ENCODE measurements around the gene SUN3. TPM values are rescaled to one million over a fixed set of nuclear protein-coding genes. Genes with fewer than 3 reads are reported as not detected.

SUN3 gene
- total RNA-seq, 1 experiment from 2014 or later: not detected

DNA sequence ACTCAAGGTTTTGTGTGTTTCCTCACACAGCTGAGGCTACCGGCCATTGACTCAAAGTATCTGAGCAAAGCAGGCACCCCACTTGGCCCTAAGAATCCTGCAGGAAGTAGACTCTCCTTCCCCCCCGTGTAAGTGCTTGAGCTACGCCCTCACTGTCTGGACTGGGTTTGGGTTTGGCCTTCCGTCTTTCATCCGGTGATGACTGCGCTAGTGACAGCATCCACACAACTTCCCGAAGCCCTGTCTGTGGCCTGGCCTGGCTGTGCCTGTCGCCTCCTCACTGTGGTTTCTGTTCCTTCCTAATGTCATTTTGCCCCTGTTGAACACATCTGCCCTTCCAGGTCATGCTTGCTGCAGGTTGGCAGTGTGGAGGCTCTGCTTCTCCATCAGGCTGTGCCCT lies 20.9 kb upstream of the SUN3 start (continued):
- TF ChIP-seq, protein P1, sequence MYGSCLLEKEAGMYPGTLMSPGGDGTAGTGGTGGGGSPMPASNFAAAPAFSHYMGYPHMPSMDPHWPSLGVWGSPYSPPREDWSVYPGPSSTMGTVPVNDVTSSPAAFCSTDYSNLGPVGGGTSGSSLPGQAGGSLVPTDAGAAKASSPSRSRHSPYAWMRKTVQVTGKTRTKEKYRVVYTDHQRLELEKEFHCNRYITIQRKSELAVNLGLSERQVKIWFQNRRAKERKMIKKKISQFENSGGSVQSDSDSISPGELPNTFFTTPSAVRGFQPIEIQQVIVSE (CRISPR knock-in tag; IDR thresholded peaks at IDR 0.05; ENCODE audit: borderline replicate concordance): no peak
- TF ChIP-seq, protein P2, sequence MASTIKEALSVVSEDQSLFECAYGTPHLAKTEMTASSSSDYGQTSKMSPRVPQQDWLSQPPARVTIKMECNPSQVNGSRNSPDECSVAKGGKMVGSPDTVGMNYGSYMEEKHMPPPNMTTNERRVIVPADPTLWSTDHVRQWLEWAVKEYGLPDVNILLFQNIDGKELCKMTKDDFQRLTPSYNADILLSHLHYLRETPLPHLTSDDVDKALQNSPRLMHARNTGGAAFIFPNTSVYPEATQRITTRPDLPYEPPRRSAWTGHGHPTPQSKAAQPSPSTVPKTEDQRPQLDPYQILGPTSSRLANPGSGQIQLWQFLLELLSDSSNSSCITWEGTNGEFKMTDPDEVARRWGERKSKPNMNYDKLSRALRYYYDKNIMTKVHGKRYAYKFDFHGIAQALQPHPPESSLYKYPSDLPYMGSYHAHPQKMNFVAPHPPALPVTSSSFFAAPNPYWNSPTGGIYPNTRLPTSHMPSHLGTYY (CRISPR knock-in tag; IDR thresholded peaks at IDR 0.05): no peak
- TF ChIP-seq ZNF232 (CRISPR knock-in tag; IDR thresholded peaks at IDR 0.05) (no peak), RELA (CRISPR knock-in tag; IDR thresholded peaks at IDR 0.05; ENCODE audit: borderline replicate concordance) (no peak), NR3C1 (CRISPR knock-in tag; conservative IDR thresholded peaks at IDR 0.05; ENCODE audit: low read depth) (no peak), CBFB (CRISPR knock-in tag; IDR thresholded peaks at IDR 0.05; ENCODE audit: low read depth) (no peak), GABPB1 (CRISPR knock-in tag; IDR thresholded peaks at IDR 0.05) (no peak), ZNF416 (CRISPR knock-in tag; IDR thresholded peaks at IDR 0.05) (no peak), HMGA2 (CRISPR knock-in tag; IDR thresholded peaks at IDR 0.05) (no peak)

DNA sequence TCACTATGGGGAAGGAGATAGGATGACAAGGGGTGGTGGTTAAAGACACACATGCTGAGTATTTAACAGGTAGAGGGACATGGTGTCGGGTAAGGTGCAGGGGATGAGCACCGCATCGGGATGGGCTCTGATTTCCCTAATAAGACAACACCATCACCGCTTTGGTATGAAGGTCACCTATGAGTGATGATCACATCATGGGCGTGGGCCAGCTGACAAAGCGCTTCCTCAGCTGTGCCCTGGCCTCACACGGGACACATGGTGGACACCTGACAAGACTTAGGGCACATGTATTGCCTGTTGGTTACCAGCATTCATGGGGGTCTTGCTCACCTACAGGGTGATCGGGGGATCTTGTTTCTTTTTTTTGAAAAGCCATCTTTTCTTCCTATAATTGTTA lies 19.2 kb upstream of the SUN3 start:
- DNase-seq (ENCODE audit: low spot score) (no peak), ATAC-seq (no peak)
- ChIA-PET CTCF (no interaction called here), POLR2A (no interaction called here)
- peaks cover 21% of the 10 kb centered on the region for H3K4me1 Mint-ChIP-seq
- H3K36me3 Mint-ChIP-seq: no peaks in the 10 kb centered on the region
- TF ChIP-seq CREM (CRISPR knock-in tag; IDR thresholded peaks at IDR 0.05) (no peak), FOXP1 (CRISPR knock-in tag; IDR thresholded peaks at IDR 0.05; ENCODE audit: borderline replicate concordance) (no peak), ZNF416 (CRISPR knock-in tag; IDR thresholded peaks at IDR 0.05) (no peak), FOXK1 (CRISPR knock-in tag; IDR thresholded peaks at IDR 0.05) (no peak), EMX1 (CRISPR knock-in tag; IDR thresholded peaks at IDR 0.05) (no peak), ZNF423 (CRISPR knock-in tag; IDR thresholded peaks at IDR 0.05) (no peak), RELA (CRISPR knock-in tag; IDR thresholded peaks at IDR 0.05; ENCODE audit: borderline replicate concordance) (no peak), TP53 (CRISPR knock-in tag; IDR thresholded peaks at IDR 0.05) (no peak), JUN (CRISPR knock-in tag; IDR thresholded peaks at IDR 0.05) (no peak), OVOL2 (CRISPR knock-in tag; IDR thresholded peaks at IDR 0.05; ENCODE audit: borderline replicate concordance) (no peak), ZNF263 (CRISPR knock-in tag; IDR thresholded peaks at IDR 0.05; ENCODE audit: low read depth) (no peak), CBFB (CRISPR knock-in tag; IDR thresholded peaks at IDR 0.05; ENCODE audit: low read depth) (no peak)
- TF ChIP-seq, protein P3, sequence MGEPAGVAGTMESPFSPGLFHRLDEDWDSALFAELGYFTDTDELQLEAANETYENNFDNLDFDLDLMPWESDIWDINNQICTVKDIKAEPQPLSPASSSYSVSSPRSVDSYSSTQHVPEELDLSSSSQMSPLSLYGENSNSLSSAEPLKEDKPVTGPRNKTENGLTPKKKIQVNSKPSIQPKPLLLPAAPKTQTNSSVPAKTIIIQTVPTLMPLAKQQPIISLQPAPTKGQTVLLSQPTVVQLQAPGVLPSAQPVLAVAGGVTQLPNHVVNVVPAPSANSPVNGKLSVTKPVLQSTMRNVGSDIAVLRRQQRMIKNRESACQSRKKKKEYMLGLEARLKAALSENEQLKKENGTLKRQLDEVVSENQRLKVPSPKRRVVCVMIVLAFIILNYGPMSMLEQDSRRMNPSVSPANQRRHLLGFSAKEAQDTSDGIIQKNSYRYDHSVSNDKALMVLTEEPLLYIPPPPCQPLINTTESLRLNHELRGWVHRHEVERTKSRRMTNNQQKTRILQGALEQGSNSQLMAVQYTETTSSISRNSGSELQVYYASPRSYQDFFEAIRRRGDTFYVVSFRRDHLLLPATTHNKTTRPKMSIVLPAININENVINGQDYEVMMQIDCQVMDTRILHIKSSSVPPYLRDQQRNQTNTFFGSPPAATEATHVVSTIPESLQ (CRISPR knock-in tag; IDR thresholded peaks at IDR 0.05): no peak
- TF ChIP-seq, protein P4, sequence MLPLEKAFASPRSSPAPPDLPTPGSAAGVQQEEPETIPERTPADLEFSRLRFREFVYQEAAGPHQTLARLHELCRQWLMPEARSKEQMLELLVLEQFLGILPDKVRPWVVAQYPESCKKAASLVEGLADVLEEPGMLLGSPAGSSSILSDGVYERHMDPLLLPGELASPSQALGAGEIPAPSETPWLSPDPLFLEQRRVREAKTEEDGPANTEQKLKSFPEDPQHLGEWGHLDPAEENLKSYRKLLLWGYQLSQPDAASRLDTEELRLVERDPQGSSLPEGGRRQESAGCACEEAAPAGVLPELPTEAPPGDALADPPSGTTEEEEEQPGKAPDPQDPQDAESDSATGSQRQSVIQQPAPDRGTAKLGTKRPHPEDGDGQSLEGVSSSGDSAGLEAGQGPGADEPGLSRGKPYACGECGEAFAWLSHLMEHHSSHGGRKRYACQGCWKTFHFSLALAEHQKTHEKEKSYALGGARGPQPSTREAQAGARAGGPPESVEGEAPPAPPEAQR (CRISPR knock-in tag; IDR thresholded peaks at IDR 0.05): no peak
- TF ChIP-seq, protein P5, sequence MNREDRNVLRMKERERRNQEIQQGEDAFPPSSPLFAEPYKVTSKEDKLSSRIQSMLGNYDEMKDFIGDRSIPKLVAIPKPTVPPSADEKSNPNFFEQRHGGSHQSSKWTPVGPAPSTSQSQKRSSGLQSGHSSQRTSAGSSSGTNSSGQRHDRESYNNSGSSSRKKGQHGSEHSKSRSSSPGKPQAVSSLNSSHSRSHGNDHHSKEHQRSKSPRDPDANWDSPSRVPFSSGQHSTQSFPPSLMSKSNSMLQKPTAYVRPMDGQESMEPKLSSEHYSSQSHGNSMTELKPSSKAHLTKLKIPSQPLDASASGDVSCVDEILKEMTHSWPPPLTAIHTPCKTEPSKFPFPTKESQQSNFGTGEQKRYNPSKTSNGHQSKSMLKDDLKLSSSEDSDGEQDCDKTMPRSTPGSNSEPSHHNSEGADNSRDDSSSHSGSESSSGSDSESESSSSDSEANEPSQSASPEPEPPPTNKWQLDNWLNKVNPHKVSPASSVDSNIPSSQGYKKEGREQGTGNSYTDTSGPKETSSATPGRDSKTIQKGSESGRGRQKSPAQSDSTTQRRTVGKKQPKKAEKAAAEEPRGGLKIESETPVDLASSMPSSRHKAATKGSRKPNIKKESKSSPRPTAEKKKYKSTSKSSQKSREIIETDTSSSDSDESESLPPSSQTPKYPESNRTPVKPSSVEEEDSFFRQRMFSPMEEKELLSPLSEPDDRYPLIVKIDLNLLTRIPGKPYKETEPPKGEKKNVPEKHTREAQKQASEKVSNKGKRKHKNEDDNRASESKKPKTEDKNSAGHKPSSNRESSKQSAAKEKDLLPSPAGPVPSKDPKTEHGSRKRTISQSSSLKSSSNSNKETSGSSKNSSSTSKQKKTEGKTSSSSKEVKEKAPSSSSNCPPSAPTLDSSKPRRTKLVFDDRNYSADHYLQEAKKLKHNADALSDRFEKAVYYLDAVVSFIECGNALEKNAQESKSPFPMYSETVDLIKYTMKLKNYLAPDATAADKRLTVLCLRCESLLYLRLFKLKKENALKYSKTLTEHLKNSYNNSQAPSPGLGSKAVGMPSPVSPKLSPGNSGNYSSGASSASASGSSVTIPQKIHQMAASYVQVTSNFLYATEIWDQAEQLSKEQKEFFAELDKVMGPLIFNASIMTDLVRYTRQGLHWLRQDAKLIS (CRISPR knock-in tag; IDR thresholded peaks at IDR 0.05; ENCODE audit: borderline replicate concordance): no peak
- TF ChIP-seq, protein P6, sequence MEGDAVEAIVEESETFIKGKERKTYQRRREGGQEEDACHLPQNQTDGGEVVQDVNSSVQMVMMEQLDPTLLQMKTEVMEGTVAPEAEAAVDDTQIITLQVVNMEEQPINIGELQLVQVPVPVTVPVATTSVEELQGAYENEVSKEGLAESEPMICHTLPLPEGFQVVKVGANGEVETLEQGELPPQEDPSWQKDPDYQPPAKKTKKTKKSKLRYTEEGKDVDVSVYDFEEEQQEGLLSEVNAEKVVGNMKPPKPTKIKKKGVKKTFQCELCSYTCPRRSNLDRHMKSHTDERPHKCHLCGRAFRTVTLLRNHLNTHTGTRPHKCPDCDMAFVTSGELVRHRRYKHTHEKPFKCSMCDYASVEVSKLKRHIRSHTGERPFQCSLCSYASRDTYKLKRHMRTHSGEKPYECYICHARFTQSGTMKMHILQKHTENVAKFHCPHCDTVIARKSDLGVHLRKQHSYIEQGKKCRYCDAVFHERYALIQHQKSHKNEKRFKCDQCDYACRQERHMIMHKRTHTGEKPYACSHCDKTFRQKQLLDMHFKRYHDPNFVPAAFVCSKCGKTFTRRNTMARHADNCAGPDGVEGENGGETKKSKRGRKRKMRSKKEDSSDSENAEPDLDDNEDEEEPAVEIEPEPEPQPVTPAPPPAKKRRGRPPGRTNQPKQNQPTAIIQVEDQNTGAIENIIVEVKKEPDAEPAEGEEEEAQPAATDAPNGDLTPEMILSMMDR (IDR thresholded peaks at IDR 0.05): no peak
- TF ChIP-seq, protein P7, sequence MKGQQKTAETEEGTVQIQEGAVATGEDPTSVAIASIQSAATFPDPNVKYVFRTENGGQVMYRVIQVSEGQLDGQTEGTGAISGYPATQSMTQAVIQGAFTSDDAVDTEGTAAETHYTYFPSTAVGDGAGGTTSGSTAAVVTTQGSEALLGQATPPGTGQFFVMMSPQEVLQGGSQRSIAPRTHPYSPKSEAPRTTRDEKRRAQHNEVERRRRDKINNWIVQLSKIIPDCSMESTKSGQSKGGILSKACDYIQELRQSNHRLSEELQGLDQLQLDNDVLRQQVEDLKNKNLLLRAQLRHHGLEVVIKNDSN (CRISPR knock-in tag; IDR thresholded peaks at IDR 0.05): no peak
- H3K27me3 Mint-ChIP-seq (ENCODE audit: low read depth): peaks cover 5% of the 10 kb centered on the region; the same call in 1 of the 2 replicates
- no peaks in the 10 kb centered on the region for H3K9me3 Mint-ChIP-seq
- H3K27ac Mint-ChIP-seq: no peak overlapping the region
- H3K4me3 Mint-ChIP-seq: no peak overlapping the region
